GM12878 (cell line): ENCODE measurements around the gene NOC4L. TPM values are rescaled to one million over a fixed set of nuclear protein-coding genes. Genes with fewer than 3 reads are reported as not detected.

ENCODE experiments used
- ATAC-seq: fragments of 200-7000 bp; cut with Tn5 transposase; 3 replicates; pipeline ENCODE4 v1.9.1; 2020; ENCODE audit warnings: mild to moderate bottlenecking, moderate library complexity
- BruUV-seq: library from RNA; stranded (reverse); fragments of 400-500 nt; replicated peaks from 2 replicates; lab custom pipeline; 2021; lab: Mats Ljungman, UMichigan
- CTCF ChIA-PET: fragments of 300-600 bp; sonication (Branson Sonifier 250); formaldehyde crosslinking; extraction: SDS; loops from one replicate; lab custom pipeline; 2021; ENCODE audit warnings: inconsistent platforms; lab: Yijun Ruan, JAX
- POLR2A ChIA-PET: fragments of 350-600 bp; formaldehyde crosslinking; extraction: SDS; loops from one replicate; lab custom pipeline; 2021; ENCODE audit warnings: inconsistent platforms; lab: Charles Lee
- RAD21 ChIA-PET: fragments of 300-600 bp; sonication (Branson Sonifier 250); formaldehyde crosslinking; loops from one replicate; lab custom pipeline; 2023; ENCODE audit warnings: antibody characterized with exemption; ENCODE audit not compliant: unreplicated experiment; lab: Charles Lee
- SMC1A ChIA-PET: fragments of 300-600 bp; sonication (Branson Sonifier 250); formaldehyde crosslinking; loops from one replicate; lab custom pipeline; 2023; ENCODE audit not compliant: unreplicated experiment, uncharacterized antibody; lab: Charles Lee
- DNase-seq: peaks from one replicate; pipeline ENCODE4 v3.0.0-alpha.2; 2011; ENCODE audit warnings: low read depth, low spot score
- FAIRE-seq: peaks from 3 replicates; lab custom pipeline; 2011; peaks lifted over from hg19 to GRCh38; lab: Jason Lieb, UNC
- H2AFZ ChIP-seq: 2 replicates; pipeline ENCODE4 v1.6.0; 2011; ENCODE audit warnings: low read depth, low read length, control low read depth; ENCODE audit not compliant: control insufficient read depth
- H3K27ac ChIP-seq: 2 replicates; pipeline ENCODE4 v1.5.1; 2011; ENCODE audit warnings: control low read depth; ENCODE audit not compliant: control insufficient read depth, insufficient read depth
- H3K27me3 ChIP-seq, 2 experiments: replicated peaks in 1 of 2; 2 replicates each; pipeline versions ENCODE4 v1.6.0 to v1.6.1; 2011; ENCODE audit warnings: low read length in 1 of 2; ENCODE audit not compliant: control insufficient read depth in 2 of 2, insufficient read depth in 2 of 2
- H3K36me3 ChIP-seq, 2 experiments: 2 replicates each; pipeline ENCODE4 v1.5.1; 2011; ENCODE audit warnings: low read length in 1 of 2; ENCODE audit not compliant: control insufficient read depth in 2 of 2, insufficient read depth in 2 of 2
- H3K4me1 ChIP-seq: 2 replicates; pipeline ENCODE4 v1.6.1; 2011; ENCODE audit warnings: mild to moderate bottlenecking, low read length, moderate library complexity, mixed read lengths; ENCODE audit not compliant: control insufficient read depth, insufficient read depth
- H3K4me2 ChIP-seq: 2 replicates; pipeline ENCODE4 v1.6.0; 2011; ENCODE audit warnings: control low read depth; ENCODE audit not compliant: control insufficient read depth, insufficient read depth
- H3K4me3 ChIP-seq: fragments of 200-600 bp; sonication (generic); 2 replicates; pipeline ENCODE4 v1.5.1; 2016
- H3K79me2 ChIP-seq: 2 replicates; pipeline ENCODE4 v1.6.0; 2011; ENCODE audit warnings: low read length; ENCODE audit not compliant: control insufficient read depth, insufficient read depth
- H3K9ac ChIP-seq: 2 replicates; pipeline ENCODE4 v1.8.0; 2011; ENCODE audit warnings: low read length, control low read depth, mixed read lengths; ENCODE audit not compliant: control insufficient read depth, insufficient read depth
- H3K9me3 ChIP-seq: replicated peaks from 3 replicates; pipeline ENCODE4 v1.5.1; 2011; ENCODE audit warnings: mild to moderate bottlenecking, low read length; ENCODE audit not compliant: control insufficient read depth, insufficient read depth
- H4K20me1 ChIP-seq: 2 replicates; pipeline ENCODE4 v1.6.0; 2011; ENCODE audit not compliant: control insufficient read depth, insufficient read depth
- MTA2 ChIP-seq: fragments of 450-650 bp; IDR thresholded peaks from 2 replicates; pipeline ENCODE4 v1.6.1; 2016; ENCODE audit warnings: low read depth, mild to moderate bottlenecking, moderate library complexity
- MYB ChIP-seq: fragments of 150-350 bp; IDR thresholded peaks from 2 replicates; pipeline ENCODE4 v1.6.1; 2014; ENCODE audit warnings: mild to moderate bottlenecking, low read depth, low read length, borderline replicate concordance
- POU2F2 ChIP-seq: IDR thresholded peaks from 3 replicates; pipeline ENCODE4 v1.6.1; 2011; ENCODE audit warnings: low read depth, mild to moderate bottlenecking, low read length, borderline replicate concordance
- RB1 ChIP-seq: fragments of 450-650 bp; formaldehyde crosslinking; IDR thresholded peaks from 2 replicates; pipeline ENCODE4 v1.6.1; 2017; ENCODE audit warnings: mild to moderate bottlenecking, borderline replicate concordance
- WGBS: methylation state at CpG from one replicate; pipeline ENCODE4 v1.1.6; 2016; ENCODE audit warnings: low lambda C conversion rate; ENCODE audit not compliant: insufficient replicate concordance, insufficient coverage; ENCODE audit errors: missing lambda C conversion rate; 5-methylcytosine and 5-hydroxymethylcytosine counted together
- in situ Hi-C: fragments of 300-500 bp; cut with MboI; formaldehyde crosslinking; loops from 9 replicates; pipeline ENCODE4 v1.14.3; 2018; ENCODE audit warnings: mixed read lengths
- intact Hi-C: fragments of 100-400 bp; cut with micrococcal nuclease; formaldehyde crosslinking; loops from one replicate; pipeline ENCODE4 v1.14.2; 2022; ENCODE audit not compliant: unreplicated experiment
- polyA plus RNA-seq, 11 experiments: library from polyadenylated mRNA; depleted of rRNA in 4 of 11; unstranded in 6 of 11; stranded (reverse) in 5 of 11; fragments of >200 nt; fragmentation: Nextera tagmentation in 4 of 11; fragmentation: Illumina TruSeq in 1 of 11; extraction: Ambion mirVana in 4 of 11; extraction: Trizol in 1 of 11; gene quantifications; 1 replicate in 1 of 11; 2 replicates in 10 of 11; pipeline versions ENCODE4 v1.2.1 to v1.2.3, GENCODE V29; 2011 to 2016; ENCODE audit warnings: inconsistent platforms in 2 of 11, missing spikeins in 2 of 11, low read depth in 1 of 11
- total RNA-seq, 4 experiments: library from RNA; depleted of rRNA in 3 of 4; stranded (reverse); fragments of >200 nt in 3 of 4; fragmentation: Illumina TruSeq in 1 of 4; extraction: Trizol in 1 of 4; gene quantifications; 2 replicates each; pipeline versions ENCODE4 v1.2.1 to v1.2.3, GENCODE V29; 2013 to 2021
- TF ChIP-seq, protein P1 (sequence below): fragments of 450-650 bp; IDR thresholded peaks from 2 replicates; pipeline ENCODE4 v1.6.1; 2018; ENCODE audit warnings: mild to moderate bottlenecking, low read depth, moderate library complexity; ENCODE audit not compliant: partially characterized antibody
- TF ChIP-seq, protein P2 (sequence below): fragments of 450-650 bp; formaldehyde crosslinking; IDR thresholded peaks from 2 replicates; pipeline ENCODE4 v1.4.0; 2022; ENCODE audit warnings: mild to moderate bottlenecking, moderate library complexity
- TF ChIP-seq, protein P3 (sequence below): fragments of 450-650 bp; IDR thresholded peaks from 2 replicates; pipeline ENCODE4 v1.6.1; 2016; ENCODE audit warnings: mild to moderate bottlenecking, moderate library complexity, borderline replicate concordance
- TF ChIP-seq, protein P4 (sequence below): fragments of 450-650 bp; IDR thresholded peaks from 2 replicates; pipeline ENCODE4 v1.6.1; 2017; ENCODE audit warnings: mild to moderate bottlenecking, moderate library complexity

The NOC4L gene
- total and polyA plus RNA-seq, 10 of the 15 experiments (the other 5 are each of a cell fraction or from before 2014, with no cell fraction given): 0.72 to 68.2 (median 15.2) TPM

GRCh38 chr12:132176920-132177551 is 32.8 kb downstream of the NOC4L start:
- H3K27me3 ChIP-seq: no peaks in the 10 kb centered on the region
- CTCF ChIA-PET: no interaction called here
- no peak for FAIRE-seq
- TF ChIP-seq, protein P1, sequence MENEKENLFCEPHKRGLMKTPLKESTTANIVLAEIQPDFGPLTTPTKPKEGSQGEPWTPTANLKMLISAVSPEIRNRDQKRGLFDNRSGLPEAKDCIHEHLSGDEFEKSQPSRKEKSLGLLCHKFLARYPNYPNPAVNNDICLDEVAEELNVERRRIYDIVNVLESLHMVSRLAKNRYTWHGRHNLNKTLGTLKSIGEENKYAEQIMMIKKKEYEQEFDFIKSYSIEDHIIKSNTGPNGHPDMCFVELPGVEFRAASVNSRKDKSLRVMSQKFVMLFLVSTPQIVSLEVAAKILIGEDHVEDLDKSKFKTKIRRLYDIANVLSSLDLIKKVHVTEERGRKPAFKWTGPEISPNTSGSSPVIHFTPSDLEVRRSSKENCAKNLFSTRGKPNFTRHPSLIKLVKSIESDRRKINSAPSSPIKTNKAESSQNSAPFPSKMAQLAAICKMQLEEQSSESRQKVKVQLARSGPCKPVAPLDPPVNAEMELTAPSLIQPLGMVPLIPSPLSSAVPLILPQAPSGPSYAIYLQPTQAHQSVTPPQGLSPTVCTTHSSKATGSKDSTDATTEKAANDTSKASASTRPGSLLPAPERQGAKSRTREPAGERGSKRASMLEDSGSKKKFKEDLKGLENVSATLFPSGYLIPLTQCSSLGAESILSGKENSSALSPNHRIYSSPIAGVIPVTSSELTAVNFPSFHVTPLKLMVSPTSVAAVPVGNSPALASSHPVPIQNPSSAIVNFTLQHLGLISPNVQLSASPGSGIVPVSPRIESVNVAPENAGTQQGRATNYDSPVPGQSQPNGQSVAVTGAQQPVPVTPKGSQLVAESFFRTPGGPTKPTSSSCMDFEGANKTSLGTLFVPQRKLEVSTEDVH: no peak
- TF ChIP-seq MYB (no peak), MTA2 (no peak), RB1 (no peak), POU2F2 (no peak)
- TF ChIP-seq, protein P2, sequence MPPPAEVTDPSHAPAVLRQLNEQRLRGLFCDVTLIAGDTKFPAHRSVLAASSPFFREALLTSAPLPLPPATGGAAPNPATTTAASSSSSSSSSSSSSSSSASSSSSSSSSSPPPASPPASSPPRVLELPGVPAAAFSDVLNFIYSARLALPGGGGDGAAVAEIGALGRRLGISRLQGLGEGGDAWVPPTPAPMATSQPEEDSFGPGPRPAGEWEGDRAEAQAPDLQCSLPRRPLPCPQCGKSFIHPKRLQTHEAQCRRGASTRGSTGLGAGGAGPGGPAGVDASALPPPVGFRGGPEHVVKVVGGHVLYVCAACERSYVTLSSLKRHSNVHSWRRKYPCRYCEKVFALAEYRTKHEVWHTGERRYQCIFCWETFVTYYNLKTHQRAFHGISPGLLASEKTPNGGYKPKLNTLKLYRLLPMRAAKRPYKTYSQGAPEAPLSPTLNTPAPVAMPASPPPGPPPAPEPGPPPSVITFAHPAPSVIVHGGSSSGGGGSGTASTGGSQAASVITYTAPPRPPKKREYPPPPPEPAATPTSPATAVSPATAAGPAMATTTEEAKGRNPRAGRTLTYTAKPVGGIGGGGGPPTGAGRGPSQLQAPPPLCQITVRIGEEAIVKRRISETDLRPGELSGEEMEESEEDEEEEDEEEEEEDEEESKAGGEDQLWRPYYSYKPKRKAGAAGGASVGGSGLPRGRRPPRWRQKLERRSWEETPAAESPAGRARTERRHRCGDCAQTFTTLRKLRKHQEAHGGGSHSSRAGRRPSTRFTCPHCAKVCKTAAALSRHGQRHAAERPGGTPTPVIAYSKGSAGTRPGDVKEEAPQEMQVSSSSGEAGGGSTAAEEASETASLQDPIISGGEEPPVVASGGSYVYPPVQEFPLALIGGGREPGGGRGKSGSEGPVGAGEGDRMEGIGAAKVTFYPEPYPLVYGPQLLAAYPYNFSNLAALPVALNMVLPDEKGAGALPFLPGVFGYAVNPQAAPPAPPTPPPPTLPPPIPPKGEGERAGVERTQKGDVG (CRISPR knock-in tag): no peak
- TF ChIP-seq, protein P3, sequence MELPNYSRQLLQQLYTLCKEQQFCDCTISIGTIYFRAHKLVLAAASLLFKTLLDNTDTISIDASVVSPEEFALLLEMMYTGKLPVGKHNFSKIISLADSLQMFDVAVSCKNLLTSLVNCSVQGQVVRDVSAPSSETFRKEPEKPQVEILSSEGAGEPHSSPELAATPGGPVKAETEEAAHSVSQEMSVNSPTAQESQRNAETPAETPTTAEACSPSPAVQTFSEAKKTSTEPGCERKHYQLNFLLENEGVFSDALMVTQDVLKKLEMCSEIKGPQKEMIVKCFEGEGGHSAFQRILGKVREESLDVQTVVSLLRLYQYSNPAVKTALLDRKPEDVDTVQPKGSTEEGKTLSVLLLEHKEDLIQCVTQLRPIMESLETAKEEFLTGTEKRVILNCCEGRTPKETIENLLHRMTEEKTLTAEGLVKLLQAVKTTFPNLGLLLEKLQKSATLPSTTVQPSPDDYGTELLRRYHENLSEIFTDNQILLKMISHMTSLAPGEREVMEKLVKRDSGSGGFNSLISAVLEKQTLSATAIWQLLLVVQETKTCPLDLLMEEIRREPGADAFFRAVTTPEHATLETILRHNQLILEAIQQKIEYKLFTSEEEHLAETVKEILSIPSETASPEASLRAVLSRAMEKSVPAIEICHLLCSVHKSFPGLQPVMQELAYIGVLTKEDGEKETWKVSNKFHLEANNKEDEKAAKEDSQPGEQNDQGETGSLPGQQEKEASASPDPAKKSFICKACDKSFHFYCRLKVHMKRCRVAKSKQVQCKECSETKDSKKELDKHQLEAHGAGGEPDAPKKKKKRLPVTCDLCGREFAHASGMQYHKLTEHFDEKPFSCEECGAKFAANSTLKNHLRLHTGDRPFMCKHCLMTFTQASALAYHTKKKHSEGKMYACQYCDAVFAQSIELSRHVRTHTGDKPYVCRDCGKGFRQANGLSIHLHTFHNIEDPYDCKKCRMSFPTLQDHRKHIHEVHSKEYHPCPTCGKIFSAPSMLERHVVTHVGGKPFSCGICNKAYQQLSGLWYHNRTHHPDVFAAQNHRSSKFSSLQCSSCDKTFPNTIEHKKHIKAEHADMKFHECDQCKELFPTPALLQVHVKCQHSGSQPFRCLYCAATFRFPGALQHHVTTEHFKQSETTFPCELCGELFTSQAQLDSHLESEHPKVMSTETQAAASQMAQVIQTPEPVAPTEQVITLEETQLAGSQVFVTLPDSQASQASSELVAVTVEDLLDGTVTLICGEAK: no peak
- TF ChIP-seq, protein P4, sequence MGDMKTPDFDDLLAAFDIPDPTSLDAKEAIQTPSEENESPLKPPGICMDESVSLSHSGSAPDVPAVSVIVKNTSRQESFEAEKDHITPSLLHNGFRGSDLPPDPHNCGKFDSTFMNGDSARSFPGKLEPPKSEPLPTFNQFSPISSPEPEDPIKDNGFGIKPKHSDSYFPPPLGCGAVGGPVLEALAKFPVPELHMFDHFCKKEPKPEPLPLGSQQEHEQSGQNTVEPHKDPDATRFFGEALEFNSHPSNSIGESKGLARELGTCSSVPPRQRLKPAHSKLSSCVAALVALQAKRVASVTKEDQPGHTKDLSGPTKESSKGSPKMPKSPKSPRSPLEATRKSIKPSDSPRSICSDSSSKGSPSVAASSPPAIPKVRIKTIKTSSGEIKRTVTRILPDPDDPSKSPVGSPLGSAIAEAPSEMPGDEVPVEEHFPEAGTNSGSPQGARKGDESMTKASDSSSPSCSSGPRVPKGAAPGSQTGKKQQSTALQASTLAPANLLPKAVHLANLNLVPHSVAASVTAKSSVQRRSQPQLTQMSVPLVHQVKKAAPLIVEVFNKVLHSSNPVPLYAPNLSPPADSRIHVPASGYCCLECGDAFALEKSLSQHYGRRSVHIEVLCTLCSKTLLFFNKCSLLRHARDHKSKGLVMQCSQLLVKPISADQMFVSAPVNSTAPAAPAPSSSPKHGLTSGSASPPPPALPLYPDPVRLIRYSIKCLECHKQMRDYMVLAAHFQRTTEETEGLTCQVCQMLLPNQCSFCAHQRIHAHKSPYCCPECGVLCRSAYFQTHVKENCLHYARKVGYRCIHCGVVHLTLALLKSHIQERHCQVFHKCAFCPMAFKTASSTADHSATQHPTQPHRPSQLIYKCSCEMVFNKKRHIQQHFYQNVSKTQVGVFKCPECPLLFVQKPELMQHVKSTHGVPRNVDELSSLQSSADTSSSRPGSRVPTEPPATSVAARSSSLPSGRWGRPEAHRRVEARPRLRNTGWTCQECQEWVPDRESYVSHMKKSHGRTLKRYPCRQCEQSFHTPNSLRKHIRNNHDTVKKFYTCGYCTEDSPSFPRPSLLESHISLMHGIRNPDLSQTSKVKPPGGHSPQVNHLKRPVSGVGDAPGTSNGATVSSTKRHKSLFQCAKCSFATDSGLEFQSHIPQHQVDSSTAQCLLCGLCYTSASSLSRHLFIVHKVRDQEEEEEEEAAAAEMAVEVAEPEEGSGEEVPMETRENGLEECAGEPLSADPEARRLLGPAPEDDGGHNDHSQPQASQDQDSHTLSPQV: no peak

More at GRCh38 chr12:132176920-132177551, 32.8 kb downstream of the NOC4L start:
- in situ Hi-C loops: no loop called here
- no peaks in the 10 kb centered on the region for H3K36me3 ChIP-seq
- no TSS peak for BruUV-seq
- no peak overlapping the region for H3K27ac ChIP-seq
- ATAC-seq (no peak), DNase-seq (no peak)
- RAD21 ChIA-PET: no interaction called here
- SMC1A ChIA-PET: no interaction called here
- no peaks in the 10 kb centered on the region for H3K9me3 ChIP-seq
- no peak overlapping the region for H3K9ac ChIP-seq
- intact Hi-C loops: no loop called here
- no peak overlapping the region for H3K4me2 ChIP-seq
- H4K20me1 ChIP-seq: no peaks in the 10 kb centered on the region
- POLR2A ChIA-PET: no interaction called here
- H3K4me3 ChIP-seq: no peak overlapping the region
- WGBS: 66% methylated on average over 24 of the region's 25 CpGs
- no peaks in the 10 kb centered on the region for H3K79me2 ChIP-seq
- no peak overlapping the region for H2AFZ ChIP-seq
- peaks cover 9% of the 10 kb centered on the region for H3K4me1 ChIP-seq
